ENCODE results near the gene EPC2.

- no peak for TF ChIP-seq POLR2A (IDR thresholded peaks at IDR 0.05)
- no peak for TF ChIP-seq CTCF (IDR thresholded peaks at IDR 0.05)
- no peak for TF ChIP-seq EP300 (IDR thresholded peaks at IDR 0.05)
These were observed 165.5 kb downstream of the EPC2 start for GRCh38 chr2:148810081-148810480.

Data from sigmoid colon (tissue), 4 donors.